NT2/D1 (cell line): ENCODE results near the gene TPCN2.

ENCODE experiments used
- DNase-seq: peaks from one replicate; pipeline ENCODE4 v3.0.0-alpha.2; 2011; ENCODE audit warnings: low read depth, low spot score
- H3K27me3 ChIP-seq: 2 replicates; pipeline ENCODE4 v1.6.0; 2011; ENCODE audit warnings: mild to moderate bottlenecking; ENCODE audit not compliant: insufficient read length, insufficient read depth
- H3K36me3 ChIP-seq: 2 replicates; pipeline ENCODE4 v1.6.1; 2011; ENCODE audit warnings: mild to moderate bottlenecking, low read length, mixed read lengths; ENCODE audit not compliant: insufficient read depth, insufficient read length
- H3K4me1 ChIP-seq: 2 replicates; pipeline ENCODE4 v1.5.1; 2011; ENCODE audit not compliant: insufficient read depth, insufficient read length
- H3K4me3 ChIP-seq: 2 replicates; pipeline ENCODE4 v1.5.1; 2011; ENCODE audit warnings: low read depth; ENCODE audit not compliant: insufficient read length
- H3K9ac ChIP-seq: 2 replicates; pipeline ENCODE4 v1.6.0; 2011; ENCODE audit warnings: low read depth; ENCODE audit not compliant: insufficient read length
- H3K9me3 ChIP-seq: 2 replicates; pipeline ENCODE4 v1.5.1; 2011; ENCODE audit warnings: mild to moderate bottlenecking, low read length; ENCODE audit not compliant: insufficient read depth
- SUZ12 ChIP-seq: IDR thresholded peaks from 2 replicates; pipeline ENCODE4 v1.6.1; 2011; ENCODE audit not compliant: insufficient read length, insufficient read depth; ENCODE audit errors: extremely low read depth
- YY1 ChIP-seq: IDR thresholded peaks from 2 replicates; pipeline ENCODE4 v1.6.1; 2011; ENCODE audit not compliant: insufficient read length, insufficient read depth
- ZNF274 ChIP-seq: IDR thresholded peaks from 2 replicates; pipeline ENCODE4 v1.6.1; 2011; ENCODE audit warnings: mild to moderate bottlenecking, low read depth, low read length

The TPCN2 gene

DNA sequence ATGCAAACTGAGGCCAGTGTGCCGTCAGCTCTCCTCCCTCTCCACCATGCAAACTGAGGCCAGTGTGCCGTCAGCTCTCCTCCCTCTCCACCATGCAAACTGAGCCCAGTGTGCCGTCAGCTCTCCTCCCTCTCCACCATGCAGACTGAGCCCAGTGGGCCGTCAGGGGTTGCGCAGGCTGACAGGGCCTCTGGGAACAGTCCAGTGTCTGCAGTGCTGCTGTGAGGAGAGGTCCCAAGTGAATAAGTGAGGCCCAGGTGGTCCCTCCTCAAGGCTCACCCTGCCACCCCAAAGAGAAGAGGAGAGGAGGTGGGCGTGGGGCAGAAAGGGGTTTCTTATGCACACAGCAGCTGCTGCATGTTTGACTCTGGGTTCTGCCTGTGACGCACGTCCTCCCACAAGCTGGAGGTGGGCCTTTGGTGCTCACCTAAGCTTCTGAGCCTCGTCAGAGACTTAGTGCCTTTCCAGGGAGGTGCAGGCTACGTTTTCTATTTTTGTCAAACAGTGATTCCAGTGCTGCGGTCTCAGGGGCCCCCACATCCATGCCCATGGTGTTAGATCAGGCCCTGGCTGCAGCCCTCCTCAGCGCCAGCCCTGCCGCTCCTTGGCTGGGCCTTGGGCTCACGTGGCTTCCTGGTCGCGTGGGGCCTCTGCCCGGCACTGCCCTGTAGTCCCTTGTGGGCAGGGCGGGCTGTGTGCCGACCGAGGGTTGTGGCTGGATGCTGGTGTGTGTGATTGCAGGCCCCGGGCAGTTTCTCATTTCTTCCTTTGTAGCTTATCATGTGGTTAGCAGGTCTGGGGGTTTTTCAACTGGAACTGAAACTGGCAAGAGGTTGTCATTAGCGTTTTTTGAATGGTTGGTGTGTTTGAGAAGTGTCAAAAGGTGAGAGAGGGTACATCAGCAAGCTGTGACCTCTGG, 7.1 kb downstream of the TPCN2 start:
- Histone ChIP-seq H3K4me3 (no peak overlapping the region), H3K36me3 (peaks cover 84% of the 10 kb centered on the region), H3K9ac (no peak overlapping the region), H3K4me1 (peaks cover 13% of the 10 kb centered on the region), H3K9me3 (no peaks in the 10 kb centered on the region), H3K27me3 (no peaks in the 10 kb centered on the region)
- TF ChIP-seq SUZ12 (no peak), YY1 (no peak), ZNF274 (no peak)
- DNase-seq = no peak

DNA sequence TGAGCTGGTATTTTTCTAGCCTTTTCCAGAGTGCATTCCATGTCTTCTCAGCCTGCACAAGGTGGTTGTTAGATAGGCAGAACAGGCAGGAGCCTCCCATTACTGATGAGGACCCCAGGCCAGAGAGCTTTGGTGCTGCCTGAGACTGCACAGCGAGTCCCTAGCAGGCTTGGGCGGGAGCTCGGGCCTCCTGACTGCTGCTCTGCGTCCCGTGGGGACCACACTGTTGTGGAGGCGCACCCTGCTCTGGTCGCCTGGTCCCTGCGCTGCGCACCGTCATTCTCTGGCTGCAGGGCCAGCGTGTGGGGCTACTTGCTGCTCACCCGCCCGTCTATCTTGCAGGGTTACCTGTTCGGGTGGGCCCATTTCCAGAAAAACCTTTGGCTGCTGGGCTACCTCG, 8.5 kb downstream of the TPCN2 start:
- Histone ChIP-seq H3K4me1 (peaks cover 6% of the 10 kb centered on the region), H3K36me3 (peaks cover 82% of the 10 kb centered on the region), H3K27me3 (no peaks in the 10 kb centered on the region), H3K4me3 (no peak overlapping the region), H3K9ac (no peak overlapping the region), H3K9me3 (no peaks in the 10 kb centered on the region)
- no peak for DNase-seq
- no peak for TF ChIP-seq YY1
- TF ChIP-seq ZNF274 = no peak
- no peak for TF ChIP-seq SUZ12

DNA sequence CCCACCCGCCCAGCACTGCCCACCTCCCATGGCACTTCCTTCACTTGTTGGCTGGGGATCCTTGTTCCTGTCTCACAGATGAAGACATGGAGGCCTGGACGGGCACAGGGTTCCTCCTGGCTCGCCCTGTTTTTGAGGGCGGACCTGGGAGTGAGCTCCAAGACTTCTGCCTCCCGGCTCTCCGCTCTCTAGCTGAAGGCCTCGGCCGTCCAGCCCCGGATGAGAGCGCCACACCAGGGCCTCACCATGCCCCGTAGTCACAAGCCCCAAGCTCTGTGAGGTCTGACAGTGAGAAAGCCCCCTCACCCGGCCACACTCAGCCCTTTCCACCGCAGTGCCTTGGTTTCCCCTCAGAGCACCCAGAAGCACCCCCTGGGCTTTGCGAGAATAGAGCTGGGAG, 9.1 kb downstream of the TPCN2 start:
- TF ChIP-seq YY1 (no peak), ZNF274 (no peak), SUZ12 (no peak)
- Histone ChIP-seq H3K36me3 (peaks cover 83% of the 10 kb centered on the region), H3K4me3 (no peak overlapping the region), H3K9ac (no peak overlapping the region), H3K4me1 (peaks cover 3% of the 10 kb centered on the region), H3K27me3 (no peaks in the 10 kb centered on the region), H3K9me3 (no peaks in the 10 kb centered on the region)
- no peak for DNase-seq

DNA sequence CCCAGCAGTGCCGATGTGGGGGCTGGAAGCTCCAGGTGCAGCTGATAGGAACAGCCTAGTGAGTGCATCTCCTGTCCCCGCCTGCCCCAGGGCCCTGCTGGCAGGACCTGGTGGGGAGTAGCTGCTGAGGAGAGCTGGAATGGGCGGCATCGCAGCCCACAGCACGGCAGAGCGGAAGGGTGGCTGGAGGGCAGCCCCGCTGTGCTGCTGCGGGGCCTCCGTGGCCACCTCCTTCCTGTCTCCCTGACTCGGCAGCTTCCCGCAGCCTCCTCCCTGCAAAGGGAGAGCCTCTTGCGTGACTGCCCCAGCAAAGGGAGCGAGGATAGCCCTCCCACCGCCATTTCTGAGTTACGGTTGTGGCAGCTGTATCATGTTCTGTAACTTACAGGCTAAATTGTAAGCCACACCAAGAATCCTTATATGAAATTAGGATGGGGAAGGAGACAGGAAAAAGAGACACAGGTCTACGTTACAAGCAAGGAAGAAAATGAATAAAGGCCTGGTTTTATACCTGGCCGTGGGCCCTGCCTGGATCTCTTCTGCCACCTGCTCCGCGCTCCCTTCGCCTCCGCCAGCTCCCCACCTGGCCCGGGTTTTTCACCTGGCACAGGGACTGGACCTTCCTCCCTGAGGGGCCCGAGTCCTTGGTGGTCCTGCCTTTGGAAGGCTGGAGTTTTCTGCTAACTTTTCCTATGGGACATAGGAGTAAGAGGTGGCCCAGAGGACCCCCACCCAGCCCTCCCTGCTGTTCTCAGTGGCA, 10.0 kb downstream of the TPCN2 start:
- Histone ChIP-seq H3K27me3 (no peaks in the 10 kb centered on the region), H3K9me3 (no peaks in the 10 kb centered on the region), H3K9ac (no peak overlapping the region), H3K36me3 (peaks cover 86% of the 10 kb centered on the region), H3K4me1 (peaks cover 3% of the 10 kb centered on the region), H3K4me3 (no peak overlapping the region)
- no peak for DNase-seq
- no peak for TF ChIP-seq ZNF274
- no peak for TF ChIP-seq SUZ12
- no peak for TF ChIP-seq YY1

DNA sequence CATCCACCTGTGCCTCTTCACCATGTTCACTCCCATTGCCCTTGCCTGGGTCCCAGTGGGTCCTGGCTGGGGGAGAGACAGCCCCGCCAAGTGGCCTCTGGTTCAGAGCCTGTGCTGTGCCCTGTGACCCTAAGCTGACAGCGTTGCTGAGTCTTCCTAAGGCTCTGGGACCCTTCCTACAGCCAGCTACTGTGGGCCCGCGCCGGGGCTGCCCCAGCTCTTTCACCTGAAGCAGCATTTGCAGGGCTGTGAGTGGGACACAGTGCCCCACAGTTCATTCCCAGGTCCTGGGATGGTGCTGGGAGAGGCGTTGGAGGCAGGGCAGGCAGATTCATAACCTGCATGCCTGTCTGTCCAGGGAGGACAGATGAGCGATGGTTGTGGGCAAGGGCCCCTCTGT, 10.7 kb downstream of the TPCN2 start:
- Histone ChIP-seq H3K36me3 (peaks cover 82% of the 10 kb centered on the region), H3K9ac (no peak overlapping the region)

DNA sequence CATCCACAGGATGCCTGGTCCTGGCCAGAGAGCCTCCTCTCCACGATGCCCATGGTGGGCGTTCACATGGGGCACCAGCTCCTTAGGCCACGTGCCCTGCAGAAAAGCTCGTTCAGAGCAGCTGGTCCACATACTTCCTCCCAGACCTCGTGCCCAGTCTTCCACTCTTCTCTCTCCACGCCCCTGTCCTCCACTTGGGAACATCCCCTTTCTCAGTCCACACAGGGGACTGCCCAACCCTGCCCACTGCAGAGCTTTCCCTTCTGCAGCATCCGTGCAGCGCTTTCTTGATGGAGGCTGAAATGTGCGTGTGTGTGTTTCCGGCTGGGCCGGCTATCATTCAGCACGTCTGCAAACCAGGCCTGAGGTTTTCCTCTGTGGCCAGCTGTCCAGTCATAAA, 11.3 kb downstream of the TPCN2 start:
- no peaks in the 10 kb centered on the region for H3K27me3 ChIP-seq
- DNase-seq = no peak
- H3K36me3 ChIP-seq = peaks cover 81% of the 10 kb centered on the region
- no peaks in the 10 kb centered on the region for H3K9me3 ChIP-seq
- no peak overlapping the region for H3K4me3 ChIP-seq
- peaks cover 3% of the 10 kb centered on the region for H3K4me1 ChIP-seq
- TF ChIP-seq ZNF274 = no peak
- no peak for TF ChIP-seq SUZ12
- TF ChIP-seq YY1 = no peak
- no peak overlapping the region for H3K9ac ChIP-seq

More for the DNA sequence above, 10.7 kb downstream of the TPCN2 start:
- peaks cover 3% of the 10 kb centered on the region for H3K4me1 ChIP-seq
- H3K4me3 ChIP-seq = no peak overlapping the region
- no peaks in the 10 kb centered on the region for H3K9me3 ChIP-seq
- TF ChIP-seq ZNF274 = no peak
- TF ChIP-seq YY1 = no peak
- no peak for TF ChIP-seq SUZ12
- no peak for DNase-seq
- no peaks in the 10 kb centered on the region for H3K27me3 ChIP-seq
